Omental fat pad (tissue), 4 donors: ENCODE data around the gene MYH9. TPM values are rescaled to one million over a fixed set of nuclear protein-coding genes. Genes with fewer than 3 reads are reported as not detected.

Experiments
- ATAC-seq: fragments of 150-250 bp; one replicate; pipeline ENCODE4 v1.9.1; 2016; ENCODE audit warnings: mild to moderate bottlenecking, moderate library complexity; ENCODE audit not compliant: low FRiP score
- DNase-seq: peaks from one replicate; pipeline ENCODE4 v3.0.0-alpha.2; 2019; ENCODE audit warnings: low spot score
- total RNA-seq, 4 donors: library from RNA; depleted of rRNA; stranded (reverse); fragments of >200 nt; gene quantifications; one replicate each; pipeline ENCODE4 v1.1.0, GENCODE V29; 2016
- TF ChIP-seq, protein P1 (sequence below), 3 donors: fragments of 450-650 bp; IDR thresholded peaks; one replicate each; pipeline ENCODE4 v1.5.1; 2016 to 2017; ENCODE audit warnings: antibody characterized with exemption in 3 of 3, mild to moderate bottlenecking in 3 of 3, moderate library complexity in 2 of 3

The MYH9 gene
- total RNA-seq, 4 donors from 2014 or later, result 225 to 463 (median 370) TPM

GRCh38 chr22:36374603-36375024, 13.2 kb downstream of the MYH9 start:
- DNase-seq (no peak), ATAC-seq (peak; percentile 90)
- TF ChIP-seq, protein P1, sequence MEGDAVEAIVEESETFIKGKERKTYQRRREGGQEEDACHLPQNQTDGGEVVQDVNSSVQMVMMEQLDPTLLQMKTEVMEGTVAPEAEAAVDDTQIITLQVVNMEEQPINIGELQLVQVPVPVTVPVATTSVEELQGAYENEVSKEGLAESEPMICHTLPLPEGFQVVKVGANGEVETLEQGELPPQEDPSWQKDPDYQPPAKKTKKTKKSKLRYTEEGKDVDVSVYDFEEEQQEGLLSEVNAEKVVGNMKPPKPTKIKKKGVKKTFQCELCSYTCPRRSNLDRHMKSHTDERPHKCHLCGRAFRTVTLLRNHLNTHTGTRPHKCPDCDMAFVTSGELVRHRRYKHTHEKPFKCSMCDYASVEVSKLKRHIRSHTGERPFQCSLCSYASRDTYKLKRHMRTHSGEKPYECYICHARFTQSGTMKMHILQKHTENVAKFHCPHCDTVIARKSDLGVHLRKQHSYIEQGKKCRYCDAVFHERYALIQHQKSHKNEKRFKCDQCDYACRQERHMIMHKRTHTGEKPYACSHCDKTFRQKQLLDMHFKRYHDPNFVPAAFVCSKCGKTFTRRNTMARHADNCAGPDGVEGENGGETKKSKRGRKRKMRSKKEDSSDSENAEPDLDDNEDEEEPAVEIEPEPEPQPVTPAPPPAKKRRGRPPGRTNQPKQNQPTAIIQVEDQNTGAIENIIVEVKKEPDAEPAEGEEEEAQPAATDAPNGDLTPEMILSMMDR (IDR thresholded peaks at IDR 0.05), result no peak

- DNase-seq, result no peak
- ATAC-seq, result no peak
- TF ChIP-seq, protein P1 (IDR thresholded peaks at IDR 0.05), result no peak
Measured at GRCh38 chr22:36373258-36373579, 14.5 kb downstream of the MYH9 start.

DNA sequence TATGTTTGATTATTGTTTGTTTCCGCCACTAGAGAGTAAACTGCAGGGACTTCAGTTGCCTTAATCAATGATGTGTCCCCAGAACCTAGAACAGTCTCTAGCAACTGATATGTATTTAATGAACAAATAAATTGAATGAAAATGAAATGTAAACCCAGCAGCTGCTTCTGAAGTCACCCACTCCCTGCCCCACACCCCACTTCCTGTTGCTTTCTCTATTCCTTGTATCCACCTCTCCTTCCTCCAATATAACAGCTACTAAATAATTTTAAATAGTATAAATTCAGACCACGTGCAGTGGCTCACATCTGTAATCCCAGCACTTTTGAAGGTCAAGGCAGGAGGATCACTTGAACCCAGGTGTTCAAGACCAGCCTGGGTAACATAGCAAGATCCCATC, 15.8 kb downstream of the MYH9 start:
- TF ChIP-seq, protein P1 (IDR thresholded peaks at IDR 0.05), result no peak
- no peak for DNase-seq
- ATAC-seq, result no peak

DNA sequence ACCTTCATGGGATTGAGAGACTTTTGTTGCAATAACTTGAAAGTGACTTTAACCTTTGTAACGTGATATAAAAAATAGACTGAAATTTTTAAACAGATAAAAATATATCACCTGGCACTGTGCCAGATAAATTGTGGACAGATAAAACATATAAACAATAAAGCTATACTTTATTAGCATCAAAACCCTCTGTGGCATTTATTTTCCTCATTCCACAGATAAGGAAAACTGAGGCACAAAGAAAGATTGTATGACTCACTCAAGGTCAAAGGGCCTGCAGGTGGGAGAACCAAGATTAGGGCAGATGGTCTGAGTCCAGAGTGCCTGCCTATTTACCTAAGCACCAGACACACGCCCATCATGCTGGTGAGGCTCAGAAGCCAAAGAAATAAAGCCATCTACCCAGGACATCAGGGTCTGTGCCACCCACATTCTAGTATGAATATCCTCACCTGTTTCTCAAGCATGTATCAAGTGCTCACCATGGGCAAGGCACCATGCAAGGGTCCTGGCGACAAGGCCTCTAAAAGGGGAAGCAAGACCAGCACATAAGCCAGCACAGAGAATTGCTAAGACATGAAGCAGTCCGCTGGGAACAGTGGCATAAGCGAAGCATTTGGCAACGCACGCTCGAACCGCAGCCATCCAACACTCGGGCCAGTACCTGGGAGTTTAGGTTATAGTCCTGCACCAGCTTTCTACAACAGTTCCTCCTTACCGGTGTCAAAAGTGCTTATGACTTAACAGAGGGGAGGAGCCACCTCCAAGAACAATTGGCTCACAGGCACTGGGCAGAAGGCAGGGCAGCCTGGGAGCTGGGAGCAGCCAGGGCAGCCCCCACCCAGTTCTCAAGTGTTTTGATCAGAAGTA, 17.6 kb downstream of the MYH9 start:
- ATAC-seq, result peak; percentile 40
- TF ChIP-seq, protein P1 (IDR thresholded peaks at IDR 0.05), result no peak
- no peak for DNase-seq

DNA sequence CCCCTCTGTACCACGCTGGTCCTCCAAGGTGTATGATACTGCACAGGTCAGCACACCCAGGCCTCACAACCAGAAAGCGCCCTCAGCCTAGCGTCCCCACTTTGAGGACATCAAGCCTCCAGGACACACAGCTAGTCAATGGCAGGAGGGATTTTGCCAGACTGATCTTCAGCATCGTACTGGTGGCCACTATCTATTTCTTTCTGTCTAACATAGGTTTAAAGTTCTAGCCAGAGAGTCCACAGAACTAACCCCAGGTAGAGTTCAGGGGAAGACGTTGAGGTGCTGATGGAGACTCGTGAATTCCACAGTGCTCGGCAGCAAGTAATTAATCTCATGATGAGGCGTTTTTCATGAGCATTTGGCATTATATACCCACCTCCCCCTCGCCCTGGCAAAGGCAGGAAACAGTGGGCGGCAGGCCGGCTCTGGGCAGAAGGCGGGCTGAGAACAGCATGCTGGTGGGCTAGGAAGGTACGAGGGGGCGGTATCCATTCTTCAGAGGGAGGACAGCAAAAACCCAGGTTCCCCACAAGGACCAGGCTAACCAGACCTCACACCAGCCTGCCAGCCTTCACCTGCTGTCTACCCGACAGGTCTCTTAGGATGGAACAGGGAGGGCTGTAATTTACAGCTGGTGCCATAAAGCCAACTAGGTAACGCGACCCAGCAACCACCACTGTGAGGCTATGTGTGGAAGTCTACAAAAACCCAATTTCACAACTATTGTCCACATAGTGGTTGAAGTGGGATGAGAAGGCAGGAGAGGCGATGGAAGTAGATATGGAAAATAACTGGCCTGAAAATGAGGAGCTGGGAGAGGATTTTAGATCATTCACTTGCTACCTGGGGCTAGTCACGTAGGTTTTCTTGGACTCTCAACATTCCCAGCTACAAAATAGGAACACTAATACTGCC, 18.5 kb downstream of the MYH9 start:
- TF ChIP-seq, protein P1 (IDR thresholded peaks at IDR 0.05), result no peak
- ATAC-seq (peak; percentile 22), DNase-seq (no peak)

GRCh38 chr22:36368359-36368983, 19.3 kb downstream of the MYH9 start:
- DNase-seq (no peak), ATAC-seq (no peak)
- TF ChIP-seq, protein P1 (IDR thresholded peaks at IDR 0.05), result no peak
